ENCODE results near the gene NUB1. TPM values are rescaled to one million over a fixed set of nuclear protein-coding genes. Genes with fewer than 3 reads are reported as not detected.

NUB1 gene
- 35.0 and 38.7 TPM in 2 replicates for total RNA-seq

GRCh38 chr7:151341357-151342101, at the start of gene NUB1:
Gene NUB1, plus strand, starts transcription at chr7:151341812. Its CDS starts 3,538 bp downstream, at chr7:151345350.

GRCh38 chr7:151409667-151410404, 68.2 kb downstream of the NUB1 start, which contains the start of gene WDR86:
Gene WDR86, minus strand, starts transcription at chr7:151410038. Its CDS starts 449 bp downstream, at chr7:151409589.

Other genes starting within 250 kb of the NUB1 start
- not detected in 2 replicates for gene GBX1, start 174.1 kb upstream of the NUB1 start, total RNA-seq
- not detected in 2 replicates for gene ASB10, start 154.6 kb upstream of the NUB1 start, total RNA-seq
- not detected in 2 replicates for gene H2BK1, start 131.3 kb upstream of the NUB1 start, total RNA-seq
- 56.0 and 57.3 TPM in 2 replicates for gene ABCF2, start 114.6 kb upstream of the NUB1 start, total RNA-seq
- gene CHPF2, start 109.3 kb upstream of the NUB1 start, total RNA-seq = 94.7 and 105 TPM in 2 replicates
- 46.2 and 52.7 TPM in 2 replicates for gene SMARCD3, start 93.1 kb upstream of the NUB1 start, total RNA-seq
- 0.24 and 1.1 TPM in 2 replicates for gene WDR86, start 68.2 kb downstream of the NUB1 start, total RNA-seq
- 0.16 and 0.61 TPM in 2 replicates for gene CRYGN, start 98.3 kb downstream of the NUB1 start, total RNA-seq
- 43.3 and 51.9 TPM in 2 replicates for gene RHEB, start 178.1 kb downstream of the NUB1 start, total RNA-seq

Measured in hair follicle dermal papilla cell (primary cell).